Measurements from ENCODE around the gene FAU. TPM values are rescaled to one million over a fixed set of nuclear protein-coding genes. Genes with fewer than 3 reads are reported as not detected.

Gene FAU
- total and polyA plus RNA-seq, 2 of the 13 experiments (the other 11 are each of a cell fraction or from before 2014, with no cell fraction given), result 374 to 869 TPM

GRCh38 chr11:65117206-65118096 lies 4.5 kb downstream of the FAU start, which contains the start of gene ZNHIT2 (continued):
- TF ChIP-seq ZNF281 (CRISPR knock-in tag; IDR thresholded peaks at IDR 0.05; ENCODE audit: borderline replicate concordance) (0 out of 2 replicates have a peak, but pooled peaks have one; percentile 12), HNRNPK (IDR thresholded peaks at IDR 0.05; ENCODE audit: low read depth, low read length, poor library complexity, severe bottlenecking) (peak; percentile 55), GABPB1 (CRISPR knock-in tag; IDR thresholded peaks at IDR 0.05) (peak; percentile 99), MAF1 (CRISPR knock-in tag; IDR thresholded peaks at IDR 0.05; ENCODE audit: borderline replicate concordance) (peak; percentile 33; the same call in 1 of the 2 replicates), NFYC (CRISPR knock-in tag; IDR thresholded peaks at IDR 0.05) (peak; percentile 24), ZNF672 (CRISPR knock-in tag; IDR thresholded peaks at IDR 0.05) (no peak), SMARCE1 (IDR thresholded peaks at IDR 0.05; ENCODE audit: borderline replicate concordance) (no peak), BHLHE40 (IDR thresholded peaks at IDR 0.05; ENCODE audit: low read length) (peak; percentile 55; the same call in 1 of the 2 replicates), NBN (conservative IDR thresholded peaks at IDR 0.05) (no peak), CHD4 (IDR thresholded peaks at IDR 0.05; ENCODE audit: borderline replicate concordance, low read length) (no peak), FOXA3 (CRISPR knock-in tag; IDR thresholded peaks at IDR 0.05) (peak; percentile 30; the same call in 1 of the 2 replicates), ZNF180 (CRISPR knock-in tag; IDR thresholded peaks at IDR 0.05; ENCODE audit: borderline replicate concordance, low read depth) (no peak), ZFP82 (CRISPR knock-in tag; IDR thresholded peaks at IDR 0.05; ENCODE audit: borderline replicate concordance) (peak; percentile 95), BORCS8-MEF2B (CRISPR knock-in tag; IDR thresholded peaks at IDR 0.05) (peak; percentile 56; the same call in 1 of the 2 replicates), E2F2 (CRISPR knock-in tag; IDR thresholded peaks at IDR 0.05; ENCODE audit: borderline replicate concordance) (no peak), ZNF670 (CRISPR knock-in tag; IDR thresholded peaks at IDR 0.05; ENCODE audit: borderline replicate concordance) (peak; percentile 87; the same call in 1 of the 2 replicates), ZNF160 (CRISPR knock-in tag; IDR thresholded peaks at IDR 0.05) (no peak), ZC3H13 (CRISPR knock-in tag; IDR thresholded peaks at IDR 0.05) (peak; percentile 99), ZNF510 (CRISPR knock-in tag; IDR thresholded peaks at IDR 0.05; ENCODE audit: low read depth) (no peak)
- TF ChIP-seq, protein P1, sequence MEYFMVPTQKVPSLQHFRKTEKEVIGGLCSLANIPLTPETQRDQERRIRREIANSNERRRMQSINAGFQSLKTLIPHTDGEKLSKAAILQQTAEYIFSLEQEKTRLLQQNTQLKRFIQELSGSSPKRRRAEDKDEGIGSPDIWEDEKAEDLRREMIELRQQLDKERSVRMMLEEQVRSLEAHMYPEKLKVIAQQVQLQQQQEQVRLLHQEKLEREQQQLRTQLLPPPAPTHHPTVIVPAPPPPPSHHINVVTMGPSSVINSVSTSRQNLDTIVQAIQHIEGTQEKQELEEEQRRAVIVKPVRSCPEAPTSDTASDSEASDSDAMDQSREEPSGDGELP (IDR thresholded peaks at IDR 0.05; ENCODE audit: borderline replicate concordance, low read depth), result no peak
- TF ChIP-seq, protein P2, sequence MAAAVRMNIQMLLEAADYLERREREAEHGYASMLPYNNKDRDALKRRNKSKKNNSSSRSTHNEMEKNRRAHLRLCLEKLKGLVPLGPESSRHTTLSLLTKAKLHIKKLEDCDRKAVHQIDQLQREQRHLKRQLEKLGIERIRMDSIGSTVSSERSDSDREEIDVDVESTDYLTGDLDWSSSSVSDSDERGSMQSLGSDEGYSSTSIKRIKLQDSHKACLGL (CRISPR knock-in tag; IDR thresholded peaks at IDR 0.05), result 0 out of 2 replicates have a peak, but pooled peaks have one; percentile 71
- TF ChIP-seq, protein P3, sequence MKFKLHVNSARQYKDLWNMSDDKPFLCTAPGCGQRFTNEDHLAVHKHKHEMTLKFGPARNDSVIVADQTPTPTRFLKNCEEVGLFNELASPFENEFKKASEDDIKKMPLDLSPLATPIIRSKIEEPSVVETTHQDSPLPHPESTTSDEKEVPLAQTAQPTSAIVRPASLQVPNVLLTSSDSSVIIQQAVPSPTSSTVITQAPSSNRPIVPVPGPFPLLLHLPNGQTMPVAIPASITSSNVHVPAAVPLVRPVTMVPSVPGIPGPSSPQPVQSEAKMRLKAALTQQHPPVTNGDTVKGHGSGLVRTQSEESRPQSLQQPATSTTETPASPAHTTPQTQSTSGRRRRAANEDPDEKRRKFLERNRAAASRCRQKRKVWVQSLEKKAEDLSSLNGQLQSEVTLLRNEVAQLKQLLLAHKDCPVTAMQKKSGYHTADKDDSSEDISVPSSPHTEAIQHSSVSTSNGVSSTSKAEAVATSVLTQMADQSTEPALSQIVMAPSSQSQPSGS (CRISPR knock-in tag; IDR thresholded peaks at IDR 0.05), result peak; percentile 94

Data from HepG2 (cell line).